Activated T-cell treated with anti-CD3 and anti-CD28 coated beads for 24 hours (primary cell): ENCODE data around the gene SLC4A2.

Source experiments
- DNase-seq: peaks from one replicate; pipeline ENCODE4 v3.0.0-alpha.2; 2020; ENCODE audit warnings: low read depth

The SLC4A2 gene

GRCh38 chr7:151043959-151044358 lies 15.4 kb upstream of the SLC4A2 start:
- DNase-seq, result no peak

- DNase-seq, result no peak
These were observed 14.1 kb upstream of the SLC4A2 start for GRCh38 chr7:151045262-151045661.

- no peak for DNase-seq
These were observed 13.4 kb upstream of the SLC4A2 start for GRCh38 chr7:151045967-151046366.

- DNase-seq, result no peak
These were observed 12.5 kb upstream of the SLC4A2 start for GRCh38 chr7:151046603-151047573.

- no peak for DNase-seq
These were observed 11.2 kb upstream of the SLC4A2 start, which contains the start of gene ASIC3 for GRCh38 chr7:151047976-151048815. Gene ASIC3 (plus strand): TSS chr7:151048531. CDS start chr7:151048886, 355 bp downstream.

GRCh38 chr7:151048911-151049463 lies 10.4 kb upstream of the SLC4A2 start:
- DNase-seq, result no peak

GRCh38 chr7:151051108-151051507 lies 8.3 kb upstream of the SLC4A2 start:
- DNase-seq, result peak; percentile 49

GRCh38 chr7:151053096-151053495 lies 6.3 kb upstream of the SLC4A2 start:
- no peak for DNase-seq

- no peak for DNase-seq
These were observed 5.6 kb upstream of the SLC4A2 start for GRCh38 chr7:151053751-151054150.

- no peak for DNase-seq
These were observed 3.1 kb upstream of the SLC4A2 start for GRCh38 chr7:151056283-151056665.

GRCh38 chr7:151056666-151057505 lies 2.5 kb upstream of the SLC4A2 start:
- no peak for DNase-seq

- DNase-seq, result no peak
These were observed 1.8 kb upstream of the SLC4A2 start, which contains the start of gene CDK5 for GRCh38 chr7:151057506-151057988. Gene CDK5 (minus strand): TSS chr7:151057897. CDS start chr7:151057848, 49 bp downstream.

- peak; percentile 97 for DNase-seq
These were observed 1.2 kb upstream of the SLC4A2 start for GRCh38 chr7:151057989-151058780.

- DNase-seq, result no peak
These were observed 515 bp upstream of the SLC4A2 start for GRCh38 chr7:151058781-151059366.

- DNase-seq, result no peak
These were observed 675 bp downstream of the SLC4A2 start for GRCh38 chr7:151060113-151060415.

- DNase-seq, result no peak
These were observed 1.2 kb downstream of the SLC4A2 start for GRCh38 chr7:151060416-151061212.

- DNase-seq, result no peak
These were observed 2.1 kb downstream of the SLC4A2 start for GRCh38 chr7:151061213-151062110.

GRCh38 chr7:151062111-151062398 lies 2.7 kb downstream of the SLC4A2 start:
- DNase-seq, result no peak
